NT2/D1 (cell line): ENCODE measurements around the gene HOMER2.

Experiments
- SUZ12 ChIP-seq: IDR thresholded peaks from 2 replicates; pipeline ENCODE4 v1.6.1; 2011; ENCODE audit not compliant: insufficient read length, insufficient read depth; ENCODE audit errors: extremely low read depth
- ZNF274 ChIP-seq: IDR thresholded peaks from 2 replicates; pipeline ENCODE4 v1.6.1; 2011; ENCODE audit warnings: mild to moderate bottlenecking, low read depth, low read length

GRCh38 chr15:82970078-82970686, 17.7 kb upstream of the HOMER2 start:
- TF ChIP-seq SUZ12 (no peak), ZNF274 (no peak)
